ENCODE results near the gene CNN2. TPM values are rescaled to one million over a fixed set of nuclear protein-coding genes. Genes with fewer than 3 reads are reported as not detected.

CNN2 gene
- total and polyA plus RNA-seq, 2 of the 8 experiments (the other 6 are each of a cell fraction or from before 2014, with no cell fraction given): 189 to 551 TPM

GRCh38 chr19:1084024-1084868 lies 57.8 kb downstream of the CNN2 start:
- Histone ChIP-seq H3K79me1 (ENCODE audit: low read depth, low read length) (no peaks in the 10 kb centered on the region; the same call in none of the 2 replicates), H2BK5ac (ENCODE audit: low read depth, low read length) (no peak overlapping the region), H4K91ac (replicated peaks; ENCODE audit: insufficient read length, low read length) (no peak overlapping the region), H3K27me3 (replicated peaks in 1 of 4; ENCODE audit: control insufficient read depth in 3 of 4, extremely low read depth in 1 of 4, insufficient read depth in 3 of 4, low read length in 3 of 4) (no peaks in the 10 kb centered on the region), H3K79me2 (ENCODE audit: control insufficient read depth in 1 of 2, insufficient read depth in 2 of 2, low read length in 2 of 2) (no peaks in the 10 kb centered on the region), H3K18ac (ENCODE audit: extremely low read depth, low read length) (no peak overlapping the region), H3K14ac (ENCODE audit: insufficient read length) (no peak overlapping the region), H3K9ac (replicated peaks in 1 of 4; ENCODE audit: extremely low read depth in 1 of 4, low read depth in 3 of 4, low read length in 3 of 4) (no peak overlapping the region), H3K56ac (replicated peaks; ENCODE audit: insufficient read length, low read depth, low read length) (no peak overlapping the region), H3K4me3 (ENCODE audit: extremely low read depth in 1 of 4, insufficient read depth in 2 of 4, low read depth in 3 of 4, low read length in 4 of 4) (no peak overlapping the region), H2BK120ac (replicated peaks; ENCODE audit: low read depth, low read length) (no peak overlapping the region), H3K4ac (replicated peaks; ENCODE audit: insufficient read length, low read depth, low read length) (no peak overlapping the region), H2AK5ac (ENCODE audit: low read depth, low read length) (no peak overlapping the region), H2BK20ac (ENCODE audit: low read length) (no peak overlapping the region), H3K36me3 (ENCODE audit: control insufficient read depth in 2 of 4, insufficient read depth in 4 of 4, low read length in 3 of 4) (peaks cover 0 to 66% (median 20%) of the 10 kb centered on the region in 4 experiments; a peak in 5 of 8 replicates), H4K8ac (ENCODE audit: extremely low read depth, insufficient read depth, low read length) (no peak overlapping the region), H2AFZ (ENCODE audit: low read length) (no peak overlapping the region), H3K9me3 (ENCODE audit: insufficient read depth in 2 of 2, low read depth in 1 of 2, low read length in 1 of 2) (no peaks in the 10 kb centered on the region), H3K4me2 (ENCODE audit: insufficient read depth in 1 of 2, low read depth in 2 of 2, low read length in 2 of 2) (no peak overlapping the region), H4K20me1 (replicated peaks in 1 of 2; ENCODE audit: control insufficient read depth in 1 of 2, insufficient read depth in 2 of 2, low read length in 2 of 2) (peaks cover 2 to 22% of the 10 kb centered on the region in 2 experiments), H4K5ac (ENCODE audit: insufficient read length, low read depth, low read length) (no peak overlapping the region), H3K23ac (ENCODE audit: insufficient read length) (no peak overlapping the region), H3K23me2 (ENCODE audit: low read depth, low read length) (no peaks in the 10 kb centered on the region), H3K27ac (ENCODE audit: low read depth, low read length) (no peak overlapping the region), H2BK12ac (ENCODE audit: low read depth, low read length) (no peak overlapping the region), H2BK15ac (ENCODE audit: low read length) (no peak overlapping the region), H3K4me1 (replicated peaks in 1 of 4; ENCODE audit: control insufficient read depth in 3 of 4, insufficient read depth in 4 of 4, low read length in 3 of 4) (peaks cover 0 to 7% (median 0%) of the 10 kb centered on the region in 4 experiments; a peak in 4 of 7 replicates)
- FAIRE-seq (no peak), DNase-seq (ENCODE audit: low read depth in 1 of 2, low spot score in 2 of 2) (no peak)
- CTCF ChIA-PET (ENCODE audit: partially characterized antibody): interaction anchor here (1.2 to 2.8 kb wide), 4 partner anchors 10 to 141 kb away, joined by 3 to 7 read pairs (median 6); no protein-coding TSS in a partner anchor
- 94% methylated on average over 43 of the region's 43 CpGs; no CpG with 5 or more reads in 1 of the 2 experiments for WGBS, 2 experiments (ENCODE audit: extremely low coverage in 1 of 2, insufficient coverage in 1 of 2, insufficient read length in 1 of 2, insufficient replicate concordance in 2 of 2, low coverage in 1 of 2, low lambda C conversion rate in 2 of 2, missing lambda C conversion rate in 1 of 2)
- POLR2A ChIA-PET (ENCODE audit: partially characterized antibody): interaction anchor here (0.6 to 10.3 kb wide), 18 partner anchors 10 to 185 kb away, joined by 3 to 116 read pairs (median 4); partner anchors contain the start of genes ARHGAP45, ATP5F1D, CNN2 and GPX4
- TF ChIP-seq CHD1 (IDR thresholded peaks at IDR 0.05; ENCODE audit: low read depth, low read length) (no peak), ATF2 (IDR thresholded peaks at IDR 0.05; ENCODE audit: low read length) (no peak), CEBPB (IDR thresholded peaks at IDR 0.05; ENCODE audit: low read depth, low read length) (no peak), MAFK (IDR thresholded peaks at IDR 0.05; ENCODE audit: low read depth, low read length) (no peak), BCL11A (IDR thresholded peaks at IDR 0.05; ENCODE audit: low read depth in 2 of 2, low read length in 2 of 2) (no peak), TAF1 (IDR thresholded peaks at IDR 0.05; ENCODE audit: low read depth, low read length) (no peak), CTBP2 (IDR thresholded peaks at IDR 0.05; ENCODE audit: borderline replicate concordance, insufficient read depth, insufficient read length, low read length) (no peak)

All from H1 (cell line).